HG02970 (cell line): Measurements from ENCODE around the gene OAF.
"Not testable (repeated sequence)": the region's sequence is repeated elsewhere in the genome, so short reads cannot be mapped to it uniquely, and the experiment has no call there.

ENCODE experiments used
- ATAC-seq: cut with Tn5 transposase; IDR thresholded peaks from one replicate; pipeline ENCODE4 v1.9.1; 2021; ENCODE audit warnings: mild to moderate bottlenecking, moderate library complexity, moderate number of reproducible peaks; ENCODE audit not compliant: unreplicated experiment, low FRiP score

OAF gene

DNA sequence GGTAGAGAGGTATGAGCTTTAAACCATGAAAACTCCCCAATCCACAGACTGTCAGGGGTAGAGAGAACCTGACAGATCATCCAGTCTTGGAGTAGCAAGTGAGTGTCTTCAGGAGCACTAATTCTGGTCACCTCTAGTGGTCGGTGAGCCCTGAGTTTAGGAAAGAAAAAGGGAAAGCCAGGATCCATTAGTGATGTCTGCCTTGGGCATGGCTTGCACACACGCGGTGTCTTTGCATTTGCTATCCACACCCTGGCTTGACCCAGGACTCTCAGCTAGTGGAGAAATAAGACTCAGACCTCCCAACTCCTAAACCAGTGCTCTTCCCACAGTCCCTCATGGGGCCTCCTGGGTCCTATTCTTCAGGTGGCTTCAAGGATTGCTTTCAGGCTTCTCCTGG is 48.4 kb downstream of the OAF start:
- ATAC-seq, result no peak

DNA sequence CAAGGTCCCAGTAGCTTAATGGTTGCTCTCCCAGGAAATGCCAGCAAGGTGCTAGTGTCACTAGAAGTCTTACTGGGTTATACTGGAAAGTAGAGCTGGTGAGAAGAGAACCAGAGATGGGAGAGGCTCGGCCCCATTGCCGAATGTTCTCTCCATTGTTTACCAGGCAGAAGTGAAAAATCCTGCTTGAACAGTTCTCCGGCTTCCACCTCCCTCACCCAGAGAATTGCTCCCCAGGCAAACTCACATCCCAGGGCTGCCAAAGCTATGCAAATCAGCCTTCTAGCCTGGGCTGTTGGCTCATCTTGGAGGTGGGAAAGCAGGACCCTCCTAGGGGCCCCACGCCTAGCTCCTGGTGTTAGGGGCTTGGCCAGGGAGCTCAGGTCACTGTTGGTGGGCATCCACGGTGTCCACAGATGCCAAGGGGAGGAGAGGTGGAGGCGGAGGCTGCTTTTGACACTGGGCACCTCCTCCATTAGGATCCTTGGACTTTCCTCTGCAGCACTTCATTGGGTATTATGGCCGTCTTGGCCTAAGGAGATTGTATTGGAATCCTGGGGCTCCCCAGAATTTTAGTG is 49.2 kb downstream of the OAF start:
- no peak for ATAC-seq

DNA sequence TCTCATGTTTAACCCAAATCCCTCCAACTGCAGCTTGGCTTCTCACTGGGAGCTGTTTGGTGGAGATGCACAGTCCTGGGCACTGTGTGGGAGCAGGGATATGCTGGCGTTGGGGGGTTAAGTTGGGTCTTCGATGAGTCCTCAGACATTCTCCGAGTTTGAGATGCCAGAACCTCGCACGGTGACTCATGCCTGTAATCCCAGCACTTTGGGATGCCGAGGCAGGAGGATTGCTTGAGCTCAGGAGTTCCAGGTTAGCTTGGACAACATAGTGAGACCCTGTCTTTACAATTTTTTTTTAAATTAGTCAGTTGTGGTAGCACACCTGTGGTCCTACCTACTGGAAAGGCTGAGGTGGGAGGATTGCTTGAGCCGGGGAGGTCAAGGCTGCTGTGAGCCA is 49.8 kb downstream of the OAF start:
- no peak for ATAC-seq

DNA sequence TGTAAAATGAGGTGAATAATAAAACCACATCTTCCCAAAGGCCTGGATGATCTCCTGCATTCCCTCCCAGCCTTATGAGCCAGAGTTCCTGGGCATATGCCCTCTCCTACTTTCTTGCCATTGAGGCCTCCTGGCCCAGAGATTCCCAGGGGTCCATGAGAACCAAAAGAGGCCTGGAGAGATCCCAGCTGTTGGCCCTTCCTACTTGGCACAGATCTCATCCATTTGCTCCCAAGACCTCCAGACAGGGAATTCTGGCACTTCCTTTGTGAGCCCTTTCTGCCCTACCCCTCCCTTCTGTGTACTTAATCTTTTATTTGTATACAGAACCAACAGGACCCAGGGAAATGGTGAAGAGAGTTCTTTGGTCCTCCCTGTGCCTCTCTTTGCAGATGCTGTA is 50.5 kb downstream of the OAF start:
- ATAC-seq, result no peak

DNA sequence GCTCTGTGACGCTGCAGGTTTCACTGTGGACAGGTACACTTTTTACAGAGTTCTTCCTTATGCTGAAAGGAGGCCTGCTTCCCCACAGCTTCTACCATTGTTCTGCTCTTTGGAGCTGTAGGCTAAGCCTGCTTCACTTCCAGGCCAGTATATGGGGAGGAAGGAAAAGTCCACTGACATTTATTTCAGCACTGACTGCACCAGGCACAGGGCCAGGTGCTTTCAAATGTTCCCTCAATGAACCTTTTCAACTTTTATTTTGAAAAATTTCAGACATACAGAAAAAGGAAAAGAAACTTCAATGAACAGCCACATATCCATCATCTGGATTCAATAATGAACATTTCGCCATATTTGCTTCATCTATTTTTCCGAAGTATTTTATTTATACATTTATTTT is 51.1 kb downstream of the OAF start:
- ATAC-seq, result no peak

DNA sequence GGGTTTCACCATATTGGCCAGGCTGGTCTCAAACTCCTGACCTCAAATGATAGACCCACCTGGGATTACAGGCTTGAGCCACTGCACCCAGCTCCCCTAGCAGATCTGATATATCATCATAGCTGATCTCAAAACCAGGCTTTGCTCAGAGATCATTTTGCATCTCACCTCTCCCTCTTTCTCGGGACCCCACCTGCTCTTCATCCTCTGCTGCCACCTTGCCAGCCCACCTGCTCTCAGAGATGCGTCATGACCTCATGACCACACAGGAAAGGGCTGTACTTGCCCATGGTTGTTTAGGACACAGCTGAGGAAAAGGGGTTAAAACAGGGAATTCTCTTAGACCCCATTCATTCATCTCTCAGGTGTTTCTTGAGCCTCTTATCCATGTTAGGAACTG is 56.5 kb downstream of the OAF start:
- ATAC-seq, result no peak

- no peak for ATAC-seq
Observed at GRCh38 chr11:120268686-120269085, 57.9 kb downstream of the OAF start.

DNA sequence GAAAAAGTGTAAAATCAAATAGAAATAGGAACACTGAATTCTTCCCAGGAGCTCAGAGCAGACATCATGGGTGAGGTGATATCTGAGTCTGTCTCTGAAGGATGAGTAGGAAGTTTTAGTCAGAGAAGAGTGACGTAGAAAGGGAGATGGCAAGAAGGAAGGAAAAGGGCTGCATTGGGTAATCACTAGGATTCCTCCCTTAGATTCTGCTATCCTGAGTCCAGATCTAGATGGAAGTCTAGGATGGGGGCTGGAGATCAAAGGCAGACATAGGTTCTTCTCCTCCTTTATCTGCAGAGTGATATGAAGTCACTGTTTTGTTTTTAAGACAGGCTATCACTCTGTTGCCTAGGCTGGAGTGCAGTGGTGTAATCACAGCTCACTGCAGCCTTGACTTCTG is 59.6 kb downstream of the OAF start:
- no peak for ATAC-seq

GRCh38 chr11:120271672-120272071 is 60.8 kb downstream of the OAF start:
- no peak for ATAC-seq

DNA sequence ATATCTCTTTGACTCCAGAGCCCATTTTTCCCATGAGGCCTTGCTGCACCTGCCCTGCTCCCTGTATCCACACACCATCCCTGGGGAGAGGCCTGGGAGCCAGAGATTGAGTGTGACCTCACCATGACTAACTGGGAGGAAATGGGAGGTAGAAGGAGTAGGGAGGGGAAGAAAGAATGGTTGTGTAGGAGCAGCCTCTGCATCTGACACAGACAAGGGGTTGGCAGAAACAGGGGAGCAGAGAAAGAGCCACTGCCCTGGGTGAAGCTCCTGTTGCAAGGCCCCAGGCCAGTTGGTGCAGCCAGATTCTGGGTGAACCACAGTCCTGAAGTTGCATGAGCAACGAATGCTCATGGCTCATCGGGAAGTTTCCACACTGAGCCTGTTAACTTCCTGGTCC is 61.5 kb downstream of the OAF start:
- no peak for ATAC-seq

DNA sequence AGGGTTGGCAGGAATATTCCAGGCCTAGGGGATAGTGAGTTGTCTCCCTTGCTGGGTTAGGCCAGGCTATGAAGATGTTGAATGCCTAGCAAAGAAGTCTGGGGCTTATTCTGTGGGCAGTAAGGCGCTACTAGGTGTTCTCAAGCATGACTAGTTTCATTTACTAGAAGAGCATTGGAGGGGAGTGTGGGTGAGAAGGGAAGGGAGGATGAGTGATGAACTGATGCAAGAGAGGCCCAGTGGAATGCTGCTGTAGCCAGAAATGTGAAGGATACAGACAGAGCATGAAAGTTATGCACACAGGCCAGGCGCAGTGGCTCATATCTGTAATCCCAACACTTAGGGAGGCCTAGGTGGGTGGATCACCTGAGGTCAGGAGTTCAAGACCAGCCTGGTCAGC is 62.6 kb downstream of the OAF start:
- no peak for ATAC-seq

DNA sequence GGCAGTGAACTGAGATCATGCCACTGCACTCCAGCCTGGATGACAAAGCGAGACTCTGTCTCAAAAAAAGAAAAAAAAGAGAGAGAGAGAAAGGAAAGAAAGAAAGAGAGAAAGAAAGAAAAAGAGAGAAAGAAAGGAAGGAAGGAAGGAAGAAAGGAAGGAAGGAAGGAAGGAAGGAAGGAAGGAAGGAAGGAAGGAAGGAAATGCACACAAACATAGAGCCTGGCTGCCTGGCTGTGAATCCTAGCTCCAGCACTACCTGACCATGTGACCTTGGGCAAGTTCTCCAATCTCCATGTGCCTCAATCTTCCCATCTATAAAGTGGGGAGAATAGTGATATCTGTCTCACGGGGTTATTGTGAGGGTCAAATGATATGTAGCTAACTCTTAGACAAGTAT is 63.1 kb downstream of the OAF start:
- ATAC-seq, result not testable (repeated sequence)

- ATAC-seq, result no peak
Observed at GRCh38 chr11:120279502-120279901, 68.7 kb downstream of the OAF start.
